Keratinocyte (primary cell): ENCODE measurements around the gene GPR63. TPM values are rescaled to one million over a fixed set of nuclear protein-coding genes. Genes with fewer than 3 reads are reported as not detected.

ENCODE experiments used
- DNase-seq: peaks from one replicate; pipeline ENCODE4 v3.0.0-alpha.2; 2011; ENCODE audit warnings: low read depth, missing footprints, low spot score
- FAIRE-seq: peaks from 2 replicates; lab custom pipeline; 2011; peaks lifted over from hg19 to GRCh38; lab: Jason Lieb, UNC
- H2AFZ ChIP-seq: 2 replicates; pipeline ENCODE4 v1.6.0; 2012; ENCODE audit warnings: low read length, control low read depth, inconsistent platforms; ENCODE audit not compliant: control insufficient read depth
- H3K27ac ChIP-seq: 2 replicates; pipeline ENCODE4 v1.5.1; 2011; ENCODE audit warnings: low read length; ENCODE audit not compliant: control insufficient read depth, insufficient read depth
- H3K27me3 ChIP-seq: 3 replicates; pipeline ENCODE4 v1.6.0; 2011; ENCODE audit warnings: low read length; ENCODE audit not compliant: control insufficient read depth, insufficient read depth; ENCODE audit errors: extremely low read depth
- H3K36me3 ChIP-seq, 2 experiments: 2 replicates in 1 of 2; 3 replicates in 1 of 2; pipeline ENCODE4 v1.5.1; 2011; ENCODE audit warnings: low read length in 2 of 2, mild to moderate bottlenecking in 1 of 2; ENCODE audit not compliant: control insufficient read depth in 2 of 2, insufficient read depth in 2 of 2; ENCODE audit errors: extremely low read depth in 1 of 2
- H3K4me1 ChIP-seq: 3 replicates; pipeline ENCODE4 v1.5.1; 2011; ENCODE audit warnings: low read length; ENCODE audit not compliant: control insufficient read depth, insufficient read depth; ENCODE audit errors: extremely low read depth
- H3K4me2 ChIP-seq: 3 replicates; pipeline ENCODE4 v1.6.0; 2011; ENCODE audit warnings: low read depth, low read length; ENCODE audit not compliant: control insufficient read depth, insufficient read depth; ENCODE audit errors: extremely low read depth
- H3K4me3 ChIP-seq, 3 experiments: fragments of 200-600 bp in 1 of 3; sonication (generic) in 1 of 3; 2 replicates in 2 of 3; 3 replicates in 1 of 3; pipeline ENCODE4 v1.5.1; 2011 to 2016; ENCODE audit warnings: low read length in 3 of 3, mild to moderate bottlenecking in 3 of 3, control low read depth in 2 of 3, inconsistent platforms in 1 of 3, low read depth in 1 of 3, mixed read lengths in 1 of 3, mixed run types in 1 of 3, moderate library complexity in 1 of 3; ENCODE audit not compliant: control insufficient read depth in 2 of 3, insufficient read depth in 2 of 3; ENCODE audit errors: extremely low read depth in 1 of 3
- H3K79me2 ChIP-seq: 2 replicates; pipeline ENCODE4 v1.6.0; 2012; ENCODE audit warnings: low read length; ENCODE audit not compliant: control insufficient read depth, insufficient read depth
- H3K9ac ChIP-seq: 3 replicates; pipeline ENCODE4 v1.6.0; 2011; ENCODE audit warnings: low read length; ENCODE audit not compliant: control insufficient read depth, insufficient read depth; ENCODE audit errors: extremely low read depth
- H3K9me1 ChIP-seq: 3 replicates; pipeline ENCODE4 v1.6.0; 2011; ENCODE audit warnings: low read length; ENCODE audit not compliant: control insufficient read depth, insufficient read depth; ENCODE audit errors: extremely low read depth
- H3K9me3 ChIP-seq: 2 replicates; pipeline ENCODE4 v1.5.1; 2012; ENCODE audit warnings: low read depth, low read length; ENCODE audit not compliant: control insufficient read depth
- H4K20me1 ChIP-seq: 3 replicates; pipeline ENCODE4 v1.6.0; 2011; ENCODE audit warnings: low read length; ENCODE audit not compliant: control insufficient read depth, insufficient read depth; ENCODE audit errors: extremely low read depth
- EZH2 ChIP-seq: IDR thresholded peaks from one replicate; pipeline ENCODE4 v1.6.1; 2012; ENCODE audit warnings: inconsistent platforms, mild to moderate bottlenecking, low read length, moderate library complexity
- dilution Hi-C: fragments of 300-500 bp; cut with MboI; formaldehyde crosslinking; loops from one replicate; pipeline ENCODE4 v1.7.0; 2020; ENCODE audit warnings: low sequenced_read_pairs; ENCODE audit not compliant: extremely low pct_ligation_motif_present
- polyA plus RNA-seq, 5 experiments: library from polyadenylated mRNA; depleted of rRNA in 3 of 5; stranded (reverse) in 3 of 5; stranded (forward) in 1 of 5; unstranded in 1 of 5; fragments of >200 nt; gene quantifications; 1 replicate in 1 of 5; 2 replicates in 3 of 5; 3 replicates in 1 of 5; pipeline versions ENCODE4 v1.2.1 to v1.2.3, GENCODE V29; 2011 to 2012; ENCODE audit warnings: missing spikeins in 2 of 5, low read depth in 1 of 5, low replicate concordance in 1 of 5
- TF ChIP-seq, protein P1 (sequence below), 3 experiments: IDR thresholded peaks in 1 of 3; conservative IDR thresholded peaks in 1 of 3; optimal IDR thresholded peaks in 1 of 3; 2 replicates in 2 of 3; 3 replicates in 1 of 3; pipeline versions ENCODE3 to v1.5.1; 2011; ENCODE audit warnings: low read length in 3 of 3, mild to moderate bottlenecking in 3 of 3, moderate library complexity in 2 of 3, control low read depth in 1 of 3, inconsistent platforms in 1 of 3; ENCODE audit not compliant: insufficient read depth in 2 of 3; ENCODE audit errors: extremely low read depth in 1 of 3

Gene GPR63
- polyA plus RNA-seq, 1 donor (not counting 4 experiments of a cell fraction or from before 2014, with no cell fraction given) = 1.9 TPM

DNA sequence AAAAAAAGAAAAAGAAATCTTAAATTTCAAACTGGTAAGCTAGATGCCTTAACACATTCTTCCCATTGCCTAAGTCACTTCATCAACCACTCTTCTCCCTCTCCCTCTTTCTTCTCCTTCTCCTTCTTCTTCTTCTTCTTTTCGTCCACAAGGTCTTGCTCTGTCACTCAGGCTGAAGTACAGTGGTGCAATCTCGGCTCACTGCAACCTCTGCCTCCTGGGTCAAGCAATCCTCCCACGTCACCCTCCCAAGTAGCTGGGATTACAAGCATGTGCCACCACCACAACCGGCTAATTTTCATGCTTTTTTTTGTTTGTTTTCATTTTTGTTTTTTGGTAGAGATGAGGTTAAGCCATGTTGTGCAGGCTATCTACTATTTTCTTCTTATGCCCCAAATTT is 60.2 kb downstream of the GPR63 start:
- dilution Hi-C loops = no loop called here

DNA sequence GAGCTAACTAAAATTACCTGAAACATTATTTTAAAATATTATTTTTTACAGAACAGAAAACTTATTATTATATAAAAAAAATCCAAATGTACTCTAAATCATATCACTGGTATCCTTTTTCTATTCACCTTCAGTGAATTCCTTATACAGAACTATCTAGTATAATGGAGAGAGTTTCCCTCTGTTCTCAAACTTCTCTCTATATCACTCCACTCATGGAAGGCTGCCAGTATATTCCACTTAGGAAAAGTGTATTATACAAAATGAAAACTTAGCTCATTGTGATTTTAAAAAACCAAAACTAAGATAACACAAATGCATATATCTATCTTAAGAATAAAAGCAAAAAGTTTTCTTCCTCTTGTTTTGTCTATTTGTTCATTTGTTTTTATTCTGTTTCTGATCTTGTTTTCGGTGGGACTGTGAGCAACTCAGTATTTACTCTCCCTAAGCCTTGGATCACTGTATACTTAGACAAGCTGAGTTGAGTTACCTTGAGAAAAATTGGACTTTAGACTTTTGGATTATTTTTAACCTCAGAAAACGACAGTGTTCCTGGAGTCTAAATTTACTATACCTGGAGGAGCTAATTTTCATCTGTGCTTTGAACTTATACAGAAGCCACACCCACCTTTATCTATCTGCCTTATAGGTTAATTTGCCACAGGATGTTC is 61.4 kb downstream of the GPR63 start:
- H2AFZ ChIP-seq = no peak overlapping the region
- DNase-seq = no peak
- H3K79me2 ChIP-seq = no peaks in the 10 kb centered on the region
- no peak for FAIRE-seq
- H3K9me1 ChIP-seq = no peaks in the 10 kb centered on the region
- no peaks in the 10 kb centered on the region for H3K4me1 ChIP-seq
- no peak for TF ChIP-seq EZH2
- TF ChIP-seq, protein P1, sequence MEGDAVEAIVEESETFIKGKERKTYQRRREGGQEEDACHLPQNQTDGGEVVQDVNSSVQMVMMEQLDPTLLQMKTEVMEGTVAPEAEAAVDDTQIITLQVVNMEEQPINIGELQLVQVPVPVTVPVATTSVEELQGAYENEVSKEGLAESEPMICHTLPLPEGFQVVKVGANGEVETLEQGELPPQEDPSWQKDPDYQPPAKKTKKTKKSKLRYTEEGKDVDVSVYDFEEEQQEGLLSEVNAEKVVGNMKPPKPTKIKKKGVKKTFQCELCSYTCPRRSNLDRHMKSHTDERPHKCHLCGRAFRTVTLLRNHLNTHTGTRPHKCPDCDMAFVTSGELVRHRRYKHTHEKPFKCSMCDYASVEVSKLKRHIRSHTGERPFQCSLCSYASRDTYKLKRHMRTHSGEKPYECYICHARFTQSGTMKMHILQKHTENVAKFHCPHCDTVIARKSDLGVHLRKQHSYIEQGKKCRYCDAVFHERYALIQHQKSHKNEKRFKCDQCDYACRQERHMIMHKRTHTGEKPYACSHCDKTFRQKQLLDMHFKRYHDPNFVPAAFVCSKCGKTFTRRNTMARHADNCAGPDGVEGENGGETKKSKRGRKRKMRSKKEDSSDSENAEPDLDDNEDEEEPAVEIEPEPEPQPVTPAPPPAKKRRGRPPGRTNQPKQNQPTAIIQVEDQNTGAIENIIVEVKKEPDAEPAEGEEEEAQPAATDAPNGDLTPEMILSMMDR (optimal IDR thresholded peaks at IDR 0.05 in 1 of 3, IDR thresholded peaks at IDR 0.05 in 1 of 3, conservative IDR thresholded peaks at IDR 0.05 in 1 of 3; ENCODE audit: extremely low read depth in 1 of 3, insufficient read depth in 2 of 3, low read length in 3 of 3) = no peak
- H3K4me2 ChIP-seq = no peak overlapping the region
- dilution Hi-C loops = no loop called here
- H3K9me3 ChIP-seq = no peaks in the 10 kb centered on the region
- H3K36me3 ChIP-seq = no peaks in the 10 kb centered on the region
- no peaks in the 10 kb centered on the region for H4K20me1 ChIP-seq
- H3K27me3 ChIP-seq = no peaks in the 10 kb centered on the region
- no peak overlapping the region for H3K27ac ChIP-seq
- H3K9ac ChIP-seq = no peak overlapping the region
- no peak overlapping the region for H3K4me3 ChIP-seq

More for the DNA sequence above, 60.2 kb downstream of the GPR63 start:
- Histone ChIP-seq H3K9me3 (no peaks in the 10 kb centered on the region), H3K27ac (no peak overlapping the region), H3K9me1 (no peaks in the 10 kb centered on the region), H3K9ac (no peak overlapping the region), H2AFZ (no peak overlapping the region), H3K36me3 (no peaks in the 10 kb centered on the region), H4K20me1 (no peaks in the 10 kb centered on the region), H3K4me2 (no peak overlapping the region), H3K4me3 (no peak overlapping the region), H3K79me2 (no peaks in the 10 kb centered on the region), H3K27me3 (no peaks in the 10 kb centered on the region), H3K4me1 (no peaks in the 10 kb centered on the region)
- no peak for DNase-seq
- TF ChIP-seq, protein P1 (optimal IDR thresholded peaks at IDR 0.05 in 1 of 3, IDR thresholded peaks at IDR 0.05 in 1 of 3, conservative IDR thresholded peaks at IDR 0.05 in 1 of 3; ENCODE audit: extremely low read depth in 1 of 3, insufficient read depth in 2 of 3, low read length in 3 of 3) = no peak
- TF ChIP-seq EZH2 = no peak
- no peak for FAIRE-seq
